ENCODE measurements around the gene EIF4H.
"Not testable (repeated sequence)": the region's sequence is repeated elsewhere in the genome, so short reads cannot be mapped to it uniquely, and the experiment has no call there.

Gene EIF4H

GRCh38 chr7:74174606-74175082 lies 488 bp downstream of the EIF4H start:
- DNase-seq (ENCODE audit: low read depth in 3 of 3, low spot score in 1 of 3): no peak

DNA sequence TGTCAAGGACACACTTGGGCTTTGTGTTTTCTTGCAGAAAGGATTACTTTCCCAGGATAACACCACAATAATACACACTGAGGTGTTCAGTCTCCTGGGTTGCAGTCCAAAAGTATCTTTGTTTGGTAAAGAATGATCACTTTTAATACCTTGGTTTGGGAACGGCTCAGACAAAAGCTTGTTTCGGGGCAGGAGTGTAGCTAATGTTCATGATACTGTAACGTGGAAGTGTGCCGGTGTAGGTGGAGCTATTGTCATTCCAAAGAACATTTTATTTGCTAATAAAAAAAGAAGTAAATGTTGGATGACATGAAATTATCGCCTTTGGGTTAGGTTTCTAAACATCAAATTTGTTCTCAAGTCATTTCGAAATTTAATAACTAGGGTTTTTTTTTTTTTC lies 1.2 kb downstream of the EIF4H start:
- no peak for DNase-seq (ENCODE audit: low read depth in 3 of 3, low spot score in 1 of 3)

- DNase-seq (ENCODE audit: low read depth in 3 of 3, low spot score in 1 of 3): no peak
These were observed 2.4 kb downstream of the EIF4H start for GRCh38 chr7:74176555-74176954.

DNA sequence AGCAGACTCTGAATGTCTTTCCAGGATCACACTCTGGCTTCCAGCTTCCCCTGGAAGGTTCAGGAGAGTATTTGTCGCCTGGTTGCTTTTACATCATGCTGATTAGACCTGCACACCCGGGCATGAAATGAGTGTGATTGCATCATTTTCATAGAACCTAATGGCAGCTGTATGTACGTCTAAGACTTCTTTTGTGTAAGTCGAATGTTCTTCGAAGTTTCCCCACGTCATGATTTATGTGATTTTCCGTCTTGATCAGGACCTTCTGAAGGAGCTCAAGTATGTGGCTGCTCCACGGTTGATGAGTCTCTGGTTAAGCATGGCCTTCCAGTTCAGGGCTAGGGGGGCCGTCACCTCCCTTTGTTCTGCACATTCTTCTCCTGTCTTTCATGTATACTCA lies 4.5 kb downstream of the EIF4H start:
- no peak for DNase-seq (ENCODE audit: low read depth in 3 of 3, low spot score in 1 of 3)

DNA sequence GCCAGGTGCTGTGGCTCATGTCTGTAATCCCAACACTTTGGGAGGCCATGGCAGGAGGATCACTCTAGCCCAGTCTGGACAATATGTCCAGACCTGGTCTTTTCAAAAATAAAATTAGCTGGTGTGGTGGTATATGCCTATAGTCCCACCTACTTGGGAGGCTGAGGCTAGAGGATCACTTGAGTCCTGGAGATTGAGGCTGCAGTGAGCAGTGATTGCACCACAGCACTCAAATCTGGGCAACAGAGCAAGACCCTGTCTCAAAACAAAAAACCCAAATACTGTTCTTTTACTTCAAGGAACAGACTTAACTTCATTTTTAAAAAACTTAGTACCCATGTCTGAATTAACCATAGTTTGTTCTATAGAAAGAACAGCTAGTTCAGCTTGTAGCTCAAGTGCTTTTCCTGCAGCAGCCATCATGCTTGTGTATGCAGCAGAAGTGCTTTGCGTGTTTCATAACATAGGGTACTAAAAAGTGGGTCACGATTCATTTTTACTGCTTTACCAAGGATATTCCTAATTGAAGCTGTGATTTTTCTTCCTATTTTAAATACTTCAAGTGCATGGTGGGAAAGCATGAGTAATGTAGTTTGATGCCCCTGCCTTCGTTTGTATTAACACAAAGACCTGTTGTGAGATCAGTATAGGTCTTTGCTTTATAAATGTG lies 5.9 kb downstream of the EIF4H start:
- DNase-seq (ENCODE audit: low read depth in 3 of 3, low spot score in 1 of 3): no peak

GRCh38 chr7:74180866-74181265 lies 6.7 kb downstream of the EIF4H start:
- DNase-seq (ENCODE audit: low read depth in 3 of 3, low spot score in 1 of 3): no peak

GRCh38 chr7:74181821-74182220 lies 7.7 kb downstream of the EIF4H start:
- DNase-seq (ENCODE audit: low read depth in 3 of 3, low spot score in 1 of 3): no peak

DNA sequence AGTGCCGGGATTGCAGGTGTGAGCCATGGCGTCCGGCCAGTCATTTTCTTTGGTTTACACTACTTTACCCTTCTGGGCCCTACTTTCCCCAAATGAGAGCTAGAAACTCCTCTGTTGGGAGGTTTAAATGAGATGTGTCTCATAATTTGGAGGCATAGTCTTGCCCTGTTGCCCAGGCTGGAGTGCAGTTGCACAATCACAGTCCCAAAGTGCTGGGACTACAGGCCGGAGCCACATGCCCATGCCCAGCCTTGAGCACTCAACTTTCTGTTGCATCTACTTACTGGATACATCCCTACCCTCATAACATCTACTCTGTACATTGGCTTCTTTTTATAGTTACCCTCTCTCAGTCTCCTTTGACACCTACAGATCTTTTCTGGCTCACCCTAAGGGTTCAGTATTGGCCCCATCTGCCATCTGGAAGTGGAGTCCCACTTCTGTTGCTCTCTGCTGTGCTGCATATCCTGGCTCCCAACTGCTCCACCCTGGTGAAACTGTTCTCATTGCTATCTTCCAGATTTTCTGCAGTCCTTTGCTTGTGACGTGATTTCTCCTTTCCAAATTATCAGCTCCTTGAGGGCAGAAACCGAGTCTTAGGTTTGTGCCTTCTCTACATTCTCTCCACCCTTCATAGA lies 8.4 kb downstream of the EIF4H start:
- DNase-seq (ENCODE audit: low read depth in 3 of 3, low spot score in 1 of 3): no peak

DNA sequence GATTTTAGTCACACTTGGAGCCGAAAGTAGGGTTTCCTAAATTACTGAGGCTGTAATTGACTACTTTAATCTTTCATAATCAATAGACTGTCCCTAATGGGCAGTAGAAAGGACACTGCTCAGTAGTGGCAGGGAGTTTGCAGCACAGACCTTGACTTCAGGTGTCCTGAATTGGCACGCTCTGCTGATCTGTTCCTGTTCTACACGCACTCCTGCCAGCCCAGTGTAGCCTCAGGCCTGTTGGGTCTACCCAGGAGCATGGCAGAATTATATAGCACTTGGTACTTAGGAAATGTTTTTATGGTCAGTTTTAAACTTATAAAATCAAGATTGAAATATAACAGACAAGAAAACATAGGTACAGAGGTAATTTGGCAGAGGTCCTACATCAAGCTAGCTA lies 9.0 kb downstream of the EIF4H start:
- no peak for DNase-seq (ENCODE audit: low read depth in 3 of 3, low spot score in 1 of 3)

GRCh38 chr7:74183653-74184450 lies 9.7 kb downstream of the EIF4H start:
- no peak for DNase-seq (ENCODE audit: low read depth in 3 of 3, low spot score in 1 of 3)

- no peak for DNase-seq (ENCODE audit: low read depth in 3 of 3, low spot score in 1 of 3)
These were observed 10.9 kb downstream of the EIF4H start for GRCh38 chr7:74185016-74185415.

GRCh38 chr7:74185636-74186035 lies 11.5 kb downstream of the EIF4H start:
- no peak for DNase-seq (ENCODE audit: low read depth in 3 of 3, low spot score in 1 of 3)

- DNase-seq (ENCODE audit: low read depth in 3 of 3, low spot score in 1 of 3): no peak
These were observed 13.9 kb downstream of the EIF4H start for GRCh38 chr7:74187915-74188675.

- no peak for DNase-seq (ENCODE audit: low read depth in 3 of 3, low spot score in 1 of 3)
These were observed 16.1 kb downstream of the EIF4H start for GRCh38 chr7:74190259-74190658.

GRCh38 chr7:74191231-74191630 lies 17.1 kb downstream of the EIF4H start:
- no peak for DNase-seq (ENCODE audit: low read depth in 3 of 3, low spot score in 1 of 3)

DNA sequence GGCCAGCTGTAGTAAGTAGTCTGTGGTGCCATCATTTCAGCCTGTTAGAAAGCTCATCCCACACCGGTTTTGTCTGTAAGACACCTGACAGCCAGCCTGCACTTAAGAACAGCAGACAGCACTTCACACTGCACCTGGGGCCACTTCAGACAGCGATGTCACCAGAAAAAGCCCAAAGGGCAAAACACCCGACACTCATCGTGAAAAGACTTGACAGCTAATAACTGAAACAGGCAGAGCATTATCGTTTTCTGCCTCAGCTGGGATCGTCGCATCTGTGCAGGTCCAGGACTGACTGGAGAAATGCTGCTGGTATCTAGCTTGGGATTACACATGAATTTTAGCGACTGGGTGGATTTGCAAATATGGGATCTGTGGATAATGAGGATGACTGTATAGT lies 18.9 kb downstream of the EIF4H start:
- no peak for DNase-seq (ENCODE audit: low read depth in 3 of 3, low spot score in 1 of 3)

GRCh38 chr7:74193913-74194312 lies 19.8 kb downstream of the EIF4H start:
- no peak for DNase-seq (ENCODE audit: low read depth in 3 of 3, low spot score in 1 of 3)

DNA sequence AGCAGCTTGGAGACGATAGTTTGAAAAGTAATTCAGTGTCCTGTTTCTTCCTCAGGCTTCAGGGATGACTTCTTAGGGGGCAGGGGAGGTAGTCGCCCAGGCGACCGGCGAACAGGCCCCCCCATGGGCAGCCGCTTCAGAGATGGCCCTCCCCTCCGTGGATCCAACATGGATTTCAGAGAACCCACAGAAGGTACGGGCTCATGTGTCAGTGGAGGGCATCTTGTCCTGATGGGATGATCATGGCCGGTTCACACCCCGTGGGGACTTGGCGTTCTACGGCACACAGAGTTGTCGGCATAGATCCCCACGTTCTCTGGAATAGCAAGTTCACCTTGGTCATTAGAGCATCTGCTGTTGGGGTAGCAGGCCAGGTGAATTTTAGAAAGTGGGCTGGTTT lies 20.5 kb downstream of the EIF4H start:
- no peak for DNase-seq (ENCODE audit: low read depth in 3 of 3, low spot score in 1 of 3)

DNA sequence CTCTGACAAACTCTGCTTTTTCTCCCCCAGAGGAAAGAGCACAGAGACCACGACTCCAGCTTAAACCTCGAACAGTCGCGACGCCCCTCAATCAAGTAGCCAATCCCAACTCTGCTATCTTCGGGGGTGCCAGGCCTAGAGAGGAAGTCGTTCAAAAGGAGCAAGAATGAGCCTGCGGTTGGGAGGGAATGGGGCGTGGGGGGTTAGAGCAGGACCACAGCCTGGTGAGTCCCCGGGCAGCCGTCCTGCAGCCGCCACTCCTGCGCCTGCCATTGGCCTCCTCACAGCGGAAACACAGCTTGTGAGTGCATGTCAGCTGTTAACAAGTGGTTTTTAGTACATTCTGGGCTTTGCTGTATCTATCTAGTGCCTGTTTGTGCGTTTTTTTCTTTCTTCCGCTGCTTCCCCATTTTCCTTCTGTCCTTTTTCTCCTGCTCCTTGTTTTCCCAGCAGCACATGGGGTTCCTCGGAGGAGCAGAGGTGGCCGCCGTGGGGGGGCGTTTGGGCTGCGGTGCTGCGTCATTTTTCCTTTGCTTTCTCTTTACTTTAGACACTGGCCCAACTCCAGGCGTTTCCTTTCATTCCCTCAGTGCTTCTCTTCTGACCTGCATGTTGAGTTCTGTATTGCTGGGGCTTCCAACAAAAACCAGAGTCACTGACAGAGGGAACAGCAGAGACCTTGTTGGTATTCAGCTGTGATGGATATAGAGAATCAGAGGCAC lies 21.1 kb downstream of the EIF4H start:
- DNase-seq (ENCODE audit: low read depth in 3 of 3, low spot score in 1 of 3): not testable (repeated sequence)

GRCh38 chr7:74195968-74196654 lies 22.0 kb downstream of the EIF4H start:
- DNase-seq (ENCODE audit: low read depth in 3 of 3, low spot score in 1 of 3): not testable (repeated sequence)
